Left lung (tissue), 10 donors: ENCODE measurements around the gene GOSR1. TPM values are rescaled to one million over a fixed set of nuclear protein-coding genes. Genes with fewer than 3 reads are reported as not detected.
"Not testable (repeated sequence)": the region's sequence is repeated elsewhere in the genome, so short reads cannot be mapped to it uniquely, and the experiment has no call there.

Experiments used
- ATAC-seq: fragments of 200-7000 bp; cut with Tn5 transposase; one replicate; pipeline ENCODE4 v1.9.1; 2020; ENCODE audit warnings: moderate library complexity
- DNase-seq, 4 donors: peaks; one replicate each; pipeline ENCODE4 v3.0.0-alpha.2; 2013 to 2020
- H3K27ac ChIP-seq, 2 donors: fragments of 200-600 bp; sonication (generic) in 1 of 2; one replicate each; pipeline versions ENCODE4 v1.5.0 to v1.8.0; 2020 to 2021
- H3K27me3 ChIP-seq, 2 donors: fragments of 200-600 bp; sonication (generic) in 1 of 2; one replicate each; pipeline versions ENCODE4 v1.5.0 to v1.8.0; 2020 to 2021
- H3K36me3 ChIP-seq, 2 donors: fragments of 200-600 bp; sonication (generic) in 1 of 2; one replicate each; pipeline versions ENCODE4 v1.5.0 to v1.8.0; 2020 to 2021
- H3K4me1 ChIP-seq, 2 donors: fragments of 200-600 bp; one replicate each; pipeline ENCODE4 v1.8.0; 2021
- H3K4me3 ChIP-seq, 2 donors: fragments of 200-600 bp; sonication (generic) in 1 of 2; one replicate each; pipeline versions ENCODE4 v1.5.0 to v1.8.0; 2020 to 2021; ENCODE audit warnings: mild to moderate bottlenecking in 1 of 2
- H3K9me3 ChIP-seq, 2 donors: fragments of 200-600 bp; sonication (generic) in 1 of 2; one replicate each; pipeline versions ENCODE4 v1.5.0 to v1.8.0; 2020 to 2021
- intact Hi-C, 2 donors: fragments of 100-400 bp; cut with DNase I; formaldehyde crosslinking; loops; one replicate each; pipeline versions ENCODE4 v1.11.2 to v1.14.2; 2022
- polyA plus RNA-seq, 6 donors: library from polyadenylated mRNA; unstranded; fragments of 120-200 nt; gene quantifications; one replicate each; pipeline ENCODE4 v1.2.1, GENCODE V29; 2013; ENCODE audit not compliant: insufficient read length in 6 of 6
- total RNA-seq, 2 donors: library from RNA; stranded (reverse); fragmentation: NEBNext Ultra II Directional; extraction: Animal tissue kit (Norgen Biotek cat#: 25700); gene quantifications; one replicate each; pipeline ENCODE4 v1.2.1, GENCODE V29; 2021
- TF ChIP-seq, protein P1 (sequence below), 2 donors: fragments of 200-600 bp; sonication (generic) in 1 of 2; IDR thresholded peaks; one replicate each; pipeline versions ENCODE4 v1.5.0 to v1.8.0; 2021; ENCODE audit warnings: antibody characterized with exemption in 2 of 2
- donor health status: DM: no; HTN: yes; CAD: no.
- donor health status: DM: no; HTN: no; CAD: no.

GOSR1 gene
- total and polyA plus RNA-seq, 8 donors = 44.3 to 55.4 (median 48.6) TPM

GRCh38 chr17:30530346-30531025 is 53.3 kb downstream of the GOSR1 start:
- no peaks in the 10 kb centered on the region for H3K4me1 ChIP-seq
- no peak for DNase-seq
- TF ChIP-seq, protein P1, sequence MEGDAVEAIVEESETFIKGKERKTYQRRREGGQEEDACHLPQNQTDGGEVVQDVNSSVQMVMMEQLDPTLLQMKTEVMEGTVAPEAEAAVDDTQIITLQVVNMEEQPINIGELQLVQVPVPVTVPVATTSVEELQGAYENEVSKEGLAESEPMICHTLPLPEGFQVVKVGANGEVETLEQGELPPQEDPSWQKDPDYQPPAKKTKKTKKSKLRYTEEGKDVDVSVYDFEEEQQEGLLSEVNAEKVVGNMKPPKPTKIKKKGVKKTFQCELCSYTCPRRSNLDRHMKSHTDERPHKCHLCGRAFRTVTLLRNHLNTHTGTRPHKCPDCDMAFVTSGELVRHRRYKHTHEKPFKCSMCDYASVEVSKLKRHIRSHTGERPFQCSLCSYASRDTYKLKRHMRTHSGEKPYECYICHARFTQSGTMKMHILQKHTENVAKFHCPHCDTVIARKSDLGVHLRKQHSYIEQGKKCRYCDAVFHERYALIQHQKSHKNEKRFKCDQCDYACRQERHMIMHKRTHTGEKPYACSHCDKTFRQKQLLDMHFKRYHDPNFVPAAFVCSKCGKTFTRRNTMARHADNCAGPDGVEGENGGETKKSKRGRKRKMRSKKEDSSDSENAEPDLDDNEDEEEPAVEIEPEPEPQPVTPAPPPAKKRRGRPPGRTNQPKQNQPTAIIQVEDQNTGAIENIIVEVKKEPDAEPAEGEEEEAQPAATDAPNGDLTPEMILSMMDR (IDR thresholded peaks at IDR 0.05) = no peak
- no peak overlapping the region for H3K4me3 ChIP-seq
- no peaks in the 10 kb centered on the region for H3K9me3 ChIP-seq
- intact Hi-C loops = no loop called here
- no peaks in the 10 kb centered on the region for H3K36me3 ChIP-seq
- no peak overlapping the region for H3K27ac ChIP-seq
- ATAC-seq = no peak
- no peaks in the 10 kb centered on the region for H3K27me3 ChIP-seq

DNA sequence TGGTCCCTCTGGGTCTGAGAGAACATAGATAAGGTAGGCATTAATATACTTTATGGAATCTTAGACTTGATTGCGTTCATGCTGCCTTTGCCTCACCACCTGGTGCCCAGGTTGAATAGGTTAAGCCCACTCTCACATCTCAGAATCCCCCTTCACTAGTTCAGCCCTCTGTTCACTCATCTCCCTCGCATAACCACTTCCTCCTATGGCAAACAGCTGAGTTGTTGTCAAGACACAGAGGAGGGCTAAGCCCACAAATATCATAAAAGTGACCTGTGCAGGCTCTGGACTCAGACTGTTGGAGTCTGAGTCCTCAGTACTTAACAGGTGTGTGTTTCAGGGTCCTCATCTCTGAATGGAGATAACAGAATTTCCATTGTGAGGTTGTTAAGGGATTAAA is 55.7 kb downstream of the GOSR1 start:
- H3K27me3 ChIP-seq = no peaks in the 10 kb centered on the region
- H3K36me3 ChIP-seq = no peaks in the 10 kb centered on the region
- ATAC-seq (no peak), DNase-seq (no peak)
- no peak overlapping the region for H3K4me3 ChIP-seq
- intact Hi-C loops = no loop called here
- H3K27ac ChIP-seq = no peak overlapping the region
- TF ChIP-seq, protein P1 (IDR thresholded peaks at IDR 0.05) = no peak
- H3K9me3 ChIP-seq = no peaks in the 10 kb centered on the region
- H3K4me1 ChIP-seq = no peaks in the 10 kb centered on the region

DNA sequence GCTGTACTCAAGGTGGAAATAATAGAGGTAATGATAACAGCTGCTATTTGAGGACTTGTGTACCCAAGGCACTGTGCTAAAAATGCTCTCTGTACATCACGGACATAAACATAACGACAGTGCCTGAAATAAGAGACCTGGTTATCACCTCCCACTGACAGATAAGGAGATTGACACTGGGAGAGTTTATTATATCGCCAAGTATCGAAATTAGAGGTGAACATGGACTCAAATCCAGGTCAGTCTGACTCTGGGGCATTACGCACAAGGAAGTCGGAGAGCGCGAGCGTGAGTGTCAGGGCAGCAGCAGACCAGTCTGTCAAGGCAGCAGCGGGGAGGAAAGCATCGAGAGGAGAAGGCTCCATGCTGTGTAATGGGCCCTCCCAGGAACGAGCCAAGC is 57.1 kb downstream of the GOSR1 start:
- Histone ChIP-seq H3K4me3 (no peak overlapping the region), H3K27me3 (no peaks in the 10 kb centered on the region), H3K4me1 (no peaks in the 10 kb centered on the region), H3K36me3 (no peaks in the 10 kb centered on the region), H3K27ac (no peak overlapping the region), H3K9me3 (no peaks in the 10 kb centered on the region)
- ATAC-seq (no peak), DNase-seq (no peak)
- TF ChIP-seq, protein P1 (IDR thresholded peaks at IDR 0.05) = no peak
- intact Hi-C loops = no loop called here

- DNase-seq (no peak), ATAC-seq (no peak)
- Histone ChIP-seq H3K4me3 (no peak overlapping the region), H3K27ac (no peak overlapping the region), H3K36me3 (no peaks in the 10 kb centered on the region), H3K27me3 (no peaks in the 10 kb centered on the region), H3K9me3 (no peaks in the 10 kb centered on the region), H3K4me1 (no peaks in the 10 kb centered on the region)
- intact Hi-C loops = no loop called here
- TF ChIP-seq, protein P1 (IDR thresholded peaks at IDR 0.05) = no peak
Observed at GRCh38 chr17:30534938-30535921, 58.0 kb downstream of the GOSR1 start.

- intact Hi-C loops = not testable (repeated sequence)
Observed at GRCh38 chr17:30536846-30537245, 59.6 kb downstream of the GOSR1 start.

GRCh38 chr17:30537667-30538066 is 60.5 kb downstream of the GOSR1 start:
- H3K27me3 ChIP-seq, DNase-seq, H3K4me3 ChIP-seq, H3K36me3 ChIP-seq, H3K4me1 ChIP-seq, ATAC-seq, intact Hi-C loops, H3K9me3 ChIP-seq, H3K27ac ChIP-seq: not testable (repeated sequence)

More at GRCh38 chr17:30536846-30537245, 59.6 kb downstream of the GOSR1 start:
- not testable (repeated sequence) for H3K27ac ChIP-seq, H3K9me3 ChIP-seq, H3K36me3 ChIP-seq, ATAC-seq, H3K4me1 ChIP-seq, H3K27me3 ChIP-seq, DNase-seq, H3K4me3 ChIP-seq
